Endodermal cell (in vitro differentiated cells): ENCODE measurements around the gene MAN1A2. TPM values are rescaled to one million over a fixed set of nuclear protein-coding genes. Genes with fewer than 3 reads are reported as not detected.

Experiments used
- DNase-seq: peaks from one replicate; pipeline ENCODE4 v3.0.0-alpha.2; 2017
- H3K27ac ChIP-seq: 2 replicates; pipeline ENCODE4 v1.5.1; 2013; ENCODE audit warnings: mild to moderate bottlenecking, low read depth, low read length, moderate library complexity
- H3K27me3 ChIP-seq: 2 replicates; pipeline ENCODE4 v1.6.1; 2013; ENCODE audit warnings: mild to moderate bottlenecking, low read length, moderate library complexity; ENCODE audit not compliant: insufficient read depth, control insufficient read depth, poor library complexity, severe bottlenecking
- H3K36me3 ChIP-seq: 2 replicates; pipeline ENCODE4 v1.7.0; 2013; ENCODE audit warnings: mild to moderate bottlenecking, low read length, moderate library complexity; ENCODE audit not compliant: control insufficient read depth, insufficient read depth
- H3K4me1 ChIP-seq: one replicate; pipeline ENCODE4 v1.7.0; 2013; ENCODE audit warnings: low read length; ENCODE audit not compliant: control insufficient read depth, insufficient read depth
- H3K4me3 ChIP-seq: 2 replicates; pipeline ENCODE4 v1.5.1; 2013; ENCODE audit warnings: mild to moderate bottlenecking, low read length, moderate library complexity
- H3K9ac ChIP-seq: 2 replicates; pipeline ENCODE4 v1.6.1; 2013; ENCODE audit warnings: mild to moderate bottlenecking, low read length, moderate library complexity; ENCODE audit not compliant: poor library complexity, severe bottlenecking; ENCODE audit errors: extremely low read depth
- H3K9me3 ChIP-seq: 2 replicates; pipeline ENCODE4 v1.6.1; 2013; ENCODE audit warnings: mild to moderate bottlenecking, low read length, moderate library complexity; ENCODE audit not compliant: control insufficient read depth
- H3K27ac Mint-ChIP-seq: 2 replicates; pipeline ENCODE4 v1.8.0; 2020; ENCODE audit warnings: mixed read lengths
- H3K27me3 Mint-ChIP-seq: 2 replicates; pipeline ENCODE4 v1.8.0; 2021; ENCODE audit warnings: mild to moderate bottlenecking, mixed read lengths; ENCODE audit not compliant: insufficient read depth
- H3K36me3 Mint-ChIP-seq: 2 replicates; pipeline ENCODE4 v1.8.0; 2020; ENCODE audit warnings: low read depth, mixed read lengths
- H3K4me1 Mint-ChIP-seq: 2 replicates; pipeline ENCODE4 v1.8.0; 2020; ENCODE audit warnings: mixed read lengths
- H3K4me3 Mint-ChIP-seq: 2 replicates; pipeline ENCODE4 v1.8.0; 2020; ENCODE audit warnings: mild to moderate bottlenecking, moderate library complexity, mixed read lengths
- H3K9me3 Mint-ChIP-seq: 2 replicates; pipeline ENCODE4 v1.8.0; 2020; ENCODE audit warnings: mild to moderate bottlenecking, mixed read lengths
- WGBS, 2 experiments: methylation state at CpG; one replicate each; pipeline versions ENCODE4 v1.1.5 to v1.1.7; 2013; ENCODE audit warnings: missing lambda C conversion rate in 2 of 2, mixed read lengths in 1 of 2; ENCODE audit not compliant: insufficient coverage in 1 of 2, insufficient read length in 1 of 2; 5-methylcytosine and 5-hydroxymethylcytosine counted together
- total RNA-seq, 2 donors: library from RNA; stranded (reverse); fragmentation: NEBNext Ultra II Directional in 1 of 2; extraction: Animal tissue kit (Norgen Biotek cat#: 25700) in 1 of 2; gene quantifications; 2 replicates in 1 of 2; 3 replicates in 1 of 2; pipeline ENCODE4 v1.2.1, GENCODE V29; 2021
- TF ChIP-seq, protein P1 (sequence below): fragments of 200-600 bp; sonication (generic); conservative IDR thresholded peaks from 2 replicates; pipeline ENCODE4 v1.5.0; 2021; ENCODE audit warnings: antibody characterized with exemption, mild to moderate bottlenecking

Gene MAN1A2
- total RNA-seq, 2 donors from 2014 or later: 33.3 to 40.9 TPM

DNA sequence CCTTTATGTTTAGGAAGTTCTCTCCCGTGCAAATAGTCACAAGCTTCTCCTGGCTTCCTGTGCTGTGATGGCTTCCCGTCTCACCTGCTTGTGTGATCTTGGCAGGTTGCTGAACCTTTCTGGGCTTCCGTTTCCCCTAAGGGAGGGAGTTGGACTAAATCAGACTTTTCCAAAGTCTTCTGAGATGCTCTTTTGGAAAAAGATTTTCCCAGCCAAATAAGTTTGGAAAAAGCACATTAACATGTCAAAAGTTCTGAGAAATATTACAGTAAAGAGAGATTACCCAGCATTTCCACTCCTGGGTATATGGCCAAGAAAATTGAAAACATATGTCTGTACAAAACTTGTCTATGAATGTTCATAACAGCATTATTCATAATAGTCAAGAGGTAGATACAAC lies 202.6 kb downstream of the MAN1A2 start:
- peak; percentile 13 for DNase-seq
- 87 to 100% methylated on average over 1 to 3 of the region's 3 CpGs for WGBS, 2 experiments

DNA sequence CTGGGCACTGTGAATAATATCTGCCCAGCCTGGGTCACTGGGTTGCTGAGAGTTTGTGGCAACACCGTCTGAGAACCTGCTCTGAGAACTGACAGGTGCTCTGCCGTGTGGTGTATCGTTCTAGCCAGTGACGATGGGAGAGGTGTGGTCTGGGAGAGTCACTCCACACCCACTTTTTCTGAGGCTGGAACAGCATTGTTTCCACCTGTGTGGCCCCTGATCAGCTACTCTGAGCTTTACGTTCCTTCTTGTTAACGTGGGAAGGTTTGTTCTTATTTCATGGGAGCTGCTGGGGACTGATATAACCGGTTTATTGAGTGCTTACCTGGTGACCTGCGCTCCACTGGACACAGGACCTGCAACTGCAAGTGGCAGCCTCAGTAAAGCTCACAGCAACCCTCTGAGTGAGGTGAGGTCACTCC lies 203.8 kb downstream of the MAN1A2 start:
- no peaks in the 10 kb centered on the region for H3K27me3 ChIP-seq
- Mint-ChIP-seq H3K4me1 (peaks cover 6% of the 10 kb centered on the region), H3K9me3 (no peaks in the 10 kb centered on the region), H3K4me3 (no peak overlapping the region), H3K27me3 (peaks cover 5% of the 10 kb centered on the region), H3K36me3 (no peaks in the 10 kb centered on the region), H3K27ac (no peak overlapping the region)
- H3K9me3 ChIP-seq: no peaks in the 10 kb centered on the region
- no peak overlapping the region for H3K27ac ChIP-seq
- no peak overlapping the region for H3K4me3 ChIP-seq
- H3K9ac ChIP-seq: no peak overlapping the region
- H3K36me3 ChIP-seq: no peaks in the 10 kb centered on the region
- DNase-seq: peak; percentile 55
- 82 to 83% methylated on average over 5 to 8 of the region's 8 CpGs for WGBS, 2 experiments
- no peaks in the 10 kb centered on the region for H3K4me1 ChIP-seq
- TF ChIP-seq, protein P1, sequence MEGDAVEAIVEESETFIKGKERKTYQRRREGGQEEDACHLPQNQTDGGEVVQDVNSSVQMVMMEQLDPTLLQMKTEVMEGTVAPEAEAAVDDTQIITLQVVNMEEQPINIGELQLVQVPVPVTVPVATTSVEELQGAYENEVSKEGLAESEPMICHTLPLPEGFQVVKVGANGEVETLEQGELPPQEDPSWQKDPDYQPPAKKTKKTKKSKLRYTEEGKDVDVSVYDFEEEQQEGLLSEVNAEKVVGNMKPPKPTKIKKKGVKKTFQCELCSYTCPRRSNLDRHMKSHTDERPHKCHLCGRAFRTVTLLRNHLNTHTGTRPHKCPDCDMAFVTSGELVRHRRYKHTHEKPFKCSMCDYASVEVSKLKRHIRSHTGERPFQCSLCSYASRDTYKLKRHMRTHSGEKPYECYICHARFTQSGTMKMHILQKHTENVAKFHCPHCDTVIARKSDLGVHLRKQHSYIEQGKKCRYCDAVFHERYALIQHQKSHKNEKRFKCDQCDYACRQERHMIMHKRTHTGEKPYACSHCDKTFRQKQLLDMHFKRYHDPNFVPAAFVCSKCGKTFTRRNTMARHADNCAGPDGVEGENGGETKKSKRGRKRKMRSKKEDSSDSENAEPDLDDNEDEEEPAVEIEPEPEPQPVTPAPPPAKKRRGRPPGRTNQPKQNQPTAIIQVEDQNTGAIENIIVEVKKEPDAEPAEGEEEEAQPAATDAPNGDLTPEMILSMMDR: no peak

More for the DNA sequence above, 202.6 kb downstream of the MAN1A2 start:
- H3K4me3 Mint-ChIP-seq: no peak overlapping the region
- H3K27ac Mint-ChIP-seq: no peak overlapping the region
- H3K36me3 Mint-ChIP-seq: no peaks in the 10 kb centered on the region
- no peak overlapping the region for H3K4me3 ChIP-seq
- no peaks in the 10 kb centered on the region for H3K9me3 ChIP-seq
- no peaks in the 10 kb centered on the region for H3K27me3 ChIP-seq
- no peak overlapping the region for H3K27ac ChIP-seq
- no peaks in the 10 kb centered on the region for H3K36me3 ChIP-seq
- TF ChIP-seq, protein P1: no peak
- H3K27me3 Mint-ChIP-seq: peaks cover 7% of the 10 kb centered on the region
- peaks cover 6% of the 10 kb centered on the region for H3K4me1 Mint-ChIP-seq
- no peak overlapping the region for H3K9ac ChIP-seq
- no peaks in the 10 kb centered on the region for H3K4me1 ChIP-seq
- H3K9me3 Mint-ChIP-seq: no peaks in the 10 kb centered on the region

DNA sequence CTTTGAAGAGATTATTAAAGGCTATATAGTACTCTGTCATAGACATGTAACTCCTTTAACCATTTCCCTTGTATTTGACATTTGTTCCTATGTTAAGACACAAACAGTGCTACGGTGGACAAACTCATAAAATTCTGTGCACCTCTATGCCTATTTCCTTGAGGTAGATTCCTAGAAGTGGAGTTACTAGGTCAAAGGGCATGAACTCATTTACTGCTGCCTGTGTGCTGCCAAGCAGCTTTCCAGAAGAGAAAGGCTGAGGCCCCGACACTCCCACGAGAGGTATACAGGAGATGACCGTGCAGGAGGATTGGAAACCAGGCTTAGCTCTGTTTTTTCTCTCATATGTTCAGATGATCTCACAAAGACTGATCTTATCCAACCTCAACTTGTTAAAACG lies 204.2 kb downstream of the MAN1A2 start:
- DNase-seq: no peak
- H3K4me3 ChIP-seq: no peak overlapping the region
- TF ChIP-seq, protein P1: no peak
- H3K27me3 ChIP-seq: no peaks in the 10 kb centered on the region
- no peaks in the 10 kb centered on the region for H3K9me3 ChIP-seq
- peaks cover 6% of the 10 kb centered on the region for H3K4me1 Mint-ChIP-seq
- H3K9ac ChIP-seq: no peak overlapping the region
- no peaks in the 10 kb centered on the region for H3K36me3 ChIP-seq
- no peaks in the 10 kb centered on the region for H3K9me3 Mint-ChIP-seq
- peaks cover 5% of the 10 kb centered on the region for H3K27me3 Mint-ChIP-seq
- no peaks in the 10 kb centered on the region for H3K36me3 Mint-ChIP-seq
- WGBS, 2 experiments: 86 to 89% methylated on average over 4 to 5 of the region's 5 CpGs
- H3K4me3 Mint-ChIP-seq: no peak overlapping the region
- no peak overlapping the region for H3K27ac ChIP-seq
- H3K27ac Mint-ChIP-seq: no peak overlapping the region
- no peaks in the 10 kb centered on the region for H3K4me1 ChIP-seq
